K562 (cell line): Measurements from ENCODE around the gene BMAL1.

Experiments
- CBX8 ChIP-seq: fragments of 200-600 bp; sonication (generic); IDR thresholded peaks from 2 replicates; pipeline ENCODE4 v1.6.1; 2012; ENCODE audit warnings: borderline replicate concordance, mixed run types, low read depth, mild to moderate bottlenecking, moderate library complexity, mixed read lengths, low read length, control low read depth, inconsistent platforms; ENCODE audit not compliant: poor library complexity, severe bottlenecking; ENCODE audit errors: extremely low read depth
- CHD2 ChIP-seq: IDR thresholded peaks from 2 replicates; pipeline ENCODE4 v1.6.1; 2011; ENCODE audit warnings: low read depth, low read length
- ESRRB ChIP-seq: fragments of 250-450 bp; sonication (Bioruptor Pico); IDR thresholded peaks from 2 replicates; pipeline ENCODE4 v1.5.0; 2020; ENCODE audit warnings: mild to moderate bottlenecking, moderate library complexity, borderline replicate concordance
- HCFC1 ChIP-seq: IDR thresholded peaks from 2 replicates; pipeline ENCODE4 v1.6.1; 2012; ENCODE audit warnings: low read depth, low read length, improper control_type of control experiment
- MYBL2 ChIP-seq, 2 experiments: fragments of 450-650 bp in 1 of 2; sonication (generic) in 1 of 2; formaldehyde crosslinking in 1 of 2; IDR thresholded peaks; 2 replicates each; pipeline versions ENCODE4 v1.6.1 to v1.8.1; 2017 to 2022; ENCODE audit warnings: borderline replicate concordance in 1 of 2, inconsistent platforms in 1 of 2, low read depth in 1 of 2, mild to moderate bottlenecking in 1 of 2, missing genetic modification reagents in 1 of 2, moderate library complexity in 1 of 2
- PHB ChIP-seq: fragments of 250-450 bp; sonication (Bioruptor Pico); IDR thresholded peaks from 2 replicates; pipeline ENCODE4 v1.5.0; 2021
- POLR2A ChIP-seq: fragments of 450-650 bp; conservative IDR thresholded peaks from 2 replicates; pipeline ENCODE4 v1.6.1; 2016
- SP2 ChIP-seq: IDR thresholded peaks from 2 replicates; pipeline ENCODE4 v1.6.1; 2011; ENCODE audit warnings: mild to moderate bottlenecking, low read depth, low read length, moderate library complexity; ENCODE audit not compliant: poor library complexity, severe bottlenecking; ENCODE audit errors: extremely low read depth
- SRSF3 ChIP-seq: fragments of 200-400 bp; formaldehyde crosslinking; IDR thresholded peaks from 2 replicates; pipeline ENCODE4 v1.6.1; 2016; ENCODE audit warnings: mild to moderate bottlenecking, low read length, moderate library complexity; ENCODE audit not compliant: insufficient read depth
- TCF7 ChIP-seq: sonication (generic); IDR thresholded peaks from 2 replicates; pipeline ENCODE4 v1.6.1; 2016; ENCODE audit warnings: antibody characterized with exemption, borderline replicate concordance
- TGIF2 ChIP-seq: sonication (generic); formaldehyde crosslinking; IDR thresholded peaks from 2 replicates; pipeline ENCODE4 v1.8.1; 2022; ENCODE audit warnings: mild to moderate bottlenecking, missing genetic modification reagents, moderate library complexity
- U2AF1 ChIP-seq: fragments of 200-400 bp; formaldehyde crosslinking; optimal IDR thresholded peaks from 2 replicates; pipeline ENCODE3; 2017; ENCODE audit warnings: mild to moderate bottlenecking, low read depth, low read length, moderate library complexity
- ZBTB1 ChIP-seq: sonication (generic); formaldehyde crosslinking; IDR thresholded peaks from 2 replicates; pipeline ENCODE4 v1.8.1; 2023; ENCODE audit warnings: missing genetic modification reagents, low read depth, mild to moderate bottlenecking, borderline replicate concordance
- TF ChIP-seq, protein P1 (sequence below), 3 experiments: IDR thresholded peaks in 2 of 3; conservative IDR thresholded peaks in 1 of 3; 2 replicates each; pipeline ENCODE4 v1.5.1; 2011 to 2012; ENCODE audit warnings: low read length in 3 of 3, mild to moderate bottlenecking in 3 of 3, control low read depth in 2 of 3, improper control_type of control experiment in 1 of 3, inconsistent platforms in 1 of 3, low read depth in 1 of 3, mixed read lengths in 1 of 3, moderate library complexity in 1 of 3; ENCODE audit not compliant: insufficient read depth in 2 of 3

DNA sequence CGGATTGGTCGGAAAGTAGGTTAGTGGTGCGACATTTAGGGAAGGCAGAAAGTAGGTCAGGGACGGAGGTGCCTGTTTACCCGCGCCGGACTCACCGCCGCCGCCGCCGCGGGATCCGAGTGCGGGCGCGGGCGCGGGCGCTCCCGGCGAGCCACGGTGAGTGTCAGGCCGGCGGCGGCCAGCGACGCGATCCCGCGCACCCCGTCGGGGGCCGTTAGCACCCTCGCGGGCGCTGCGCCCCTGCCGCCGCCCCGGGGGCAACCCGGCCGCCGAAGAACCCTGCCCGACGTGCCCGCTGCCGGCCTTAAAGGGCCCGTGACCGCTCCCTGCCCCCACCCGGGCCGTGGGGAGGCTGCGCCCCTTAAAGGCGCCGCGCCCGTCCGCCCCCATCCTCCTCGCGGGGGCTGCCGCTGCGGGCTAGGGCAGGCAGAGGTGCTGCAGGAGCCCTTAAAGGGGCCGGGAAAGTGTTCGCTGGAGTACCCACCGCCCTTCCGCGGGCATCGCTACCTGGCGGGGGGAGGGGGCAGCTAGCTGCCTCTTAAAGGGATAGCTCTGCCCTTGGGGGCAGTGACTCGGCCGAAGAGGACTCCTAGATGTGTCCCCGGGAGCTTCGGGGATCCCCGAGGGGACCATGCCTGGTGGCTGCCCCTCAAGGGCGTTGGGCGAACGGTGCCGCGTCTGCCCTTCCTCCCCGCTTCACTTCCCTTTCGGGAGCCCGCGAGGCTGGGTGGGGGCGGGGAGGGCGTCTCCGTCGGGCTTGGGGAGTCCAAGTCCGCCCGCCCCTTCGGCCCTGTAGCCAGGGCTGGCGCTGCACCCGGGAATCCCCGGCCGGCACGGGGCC lies at the start of gene BMAL1:
- no peak for TF ChIP-seq TCF7
- no peak for TF ChIP-seq SRSF3
- no peak for TF ChIP-seq PHB (CRISPR knock-in tag)
- no peak for TF ChIP-seq SP2
- TF ChIP-seq TGIF2 = no peak
- no peak for TF ChIP-seq HCFC1
- TF ChIP-seq POLR2A = no peak
- TF ChIP-seq U2AF1 = no peak
- TF ChIP-seq, protein P1, sequence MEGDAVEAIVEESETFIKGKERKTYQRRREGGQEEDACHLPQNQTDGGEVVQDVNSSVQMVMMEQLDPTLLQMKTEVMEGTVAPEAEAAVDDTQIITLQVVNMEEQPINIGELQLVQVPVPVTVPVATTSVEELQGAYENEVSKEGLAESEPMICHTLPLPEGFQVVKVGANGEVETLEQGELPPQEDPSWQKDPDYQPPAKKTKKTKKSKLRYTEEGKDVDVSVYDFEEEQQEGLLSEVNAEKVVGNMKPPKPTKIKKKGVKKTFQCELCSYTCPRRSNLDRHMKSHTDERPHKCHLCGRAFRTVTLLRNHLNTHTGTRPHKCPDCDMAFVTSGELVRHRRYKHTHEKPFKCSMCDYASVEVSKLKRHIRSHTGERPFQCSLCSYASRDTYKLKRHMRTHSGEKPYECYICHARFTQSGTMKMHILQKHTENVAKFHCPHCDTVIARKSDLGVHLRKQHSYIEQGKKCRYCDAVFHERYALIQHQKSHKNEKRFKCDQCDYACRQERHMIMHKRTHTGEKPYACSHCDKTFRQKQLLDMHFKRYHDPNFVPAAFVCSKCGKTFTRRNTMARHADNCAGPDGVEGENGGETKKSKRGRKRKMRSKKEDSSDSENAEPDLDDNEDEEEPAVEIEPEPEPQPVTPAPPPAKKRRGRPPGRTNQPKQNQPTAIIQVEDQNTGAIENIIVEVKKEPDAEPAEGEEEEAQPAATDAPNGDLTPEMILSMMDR (IDR thresholded peaks at IDR 0.05 in 2 of 3, conservative IDR thresholded peaks at IDR 0.05 in 1 of 3; ENCODE audit: insufficient read depth in 2 of 3, low read depth in 1 of 3, low read length in 3 of 3) = no peak
- no peak for TF ChIP-seq ESRRB (CRISPR knock-in tag)
- TF ChIP-seq MYBL2 (IDR thresholded peaks at IDR 0.05; ENCODE audit: low read depth) = no peak
- no peak for TF ChIP-seq MYBL2 (CRISPR knock-in tag; IDR thresholded peaks at IDR 0.05; ENCODE audit: borderline replicate concordance)
- TF ChIP-seq CBX8 = no peak
- no peak for TF ChIP-seq ZBTB1 (CRISPR knock-in tag)
- no peak for TF ChIP-seq CHD2
